Measurements from ENCODE around the gene FAM229A.

- TF ChIP-seq POLR2A (IDR thresholded peaks at IDR 0.05): no peak
- TF ChIP-seq, protein P1, sequence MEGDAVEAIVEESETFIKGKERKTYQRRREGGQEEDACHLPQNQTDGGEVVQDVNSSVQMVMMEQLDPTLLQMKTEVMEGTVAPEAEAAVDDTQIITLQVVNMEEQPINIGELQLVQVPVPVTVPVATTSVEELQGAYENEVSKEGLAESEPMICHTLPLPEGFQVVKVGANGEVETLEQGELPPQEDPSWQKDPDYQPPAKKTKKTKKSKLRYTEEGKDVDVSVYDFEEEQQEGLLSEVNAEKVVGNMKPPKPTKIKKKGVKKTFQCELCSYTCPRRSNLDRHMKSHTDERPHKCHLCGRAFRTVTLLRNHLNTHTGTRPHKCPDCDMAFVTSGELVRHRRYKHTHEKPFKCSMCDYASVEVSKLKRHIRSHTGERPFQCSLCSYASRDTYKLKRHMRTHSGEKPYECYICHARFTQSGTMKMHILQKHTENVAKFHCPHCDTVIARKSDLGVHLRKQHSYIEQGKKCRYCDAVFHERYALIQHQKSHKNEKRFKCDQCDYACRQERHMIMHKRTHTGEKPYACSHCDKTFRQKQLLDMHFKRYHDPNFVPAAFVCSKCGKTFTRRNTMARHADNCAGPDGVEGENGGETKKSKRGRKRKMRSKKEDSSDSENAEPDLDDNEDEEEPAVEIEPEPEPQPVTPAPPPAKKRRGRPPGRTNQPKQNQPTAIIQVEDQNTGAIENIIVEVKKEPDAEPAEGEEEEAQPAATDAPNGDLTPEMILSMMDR (IDR thresholded peaks at IDR 0.05 in 8 of 11, conservative IDR thresholded peaks at IDR 0.05 in 3 of 11): no peak
Measured at GRCh38 chr1:32346532-32347157, 15.6 kb downstream of the FAM229A start.

Data from spleen (tissue), 7 donors.